Measurements from ENCODE around the gene DGLUCY. TPM values are rescaled to one million over a fixed set of nuclear protein-coding genes. Genes with fewer than 3 reads are reported as not detected.

DGLUCY gene
- total and polyA plus RNA-seq, 2 of the 8 experiments (the other 6 are each of a cell fraction or from before 2014, with no cell fraction given): 24.9 to 31.8 TPM

- Histone ChIP-seq H4K8ac (ENCODE audit: extremely low read depth, insufficient read depth, low read length) (no peak overlapping the region), H3K27me3 (replicated peaks in 1 of 4; ENCODE audit: control insufficient read depth in 3 of 4, extremely low read depth in 1 of 4, insufficient read depth in 3 of 4, low read length in 3 of 4) (no peaks in the 10 kb centered on the region)
- POLR2A ChIA-PET (ENCODE audit: partially characterized antibody): interaction anchor here (1.7 to 3.5 kb wide), 2 partner anchors 18 to 21 kb away, joined by 4 to 14 read pairs; partner anchors contain the start of gene RPS6KA5
Measured at GRCh38 chr14:91082282-91082681, 31.6 kb upstream of the DGLUCY start.

More at GRCh38 chr14:91082282-91082681, 31.6 kb upstream of the DGLUCY start:
- H3K4me2 ChIP-seq (ENCODE audit: insufficient read depth in 1 of 2, low read depth in 2 of 2, low read length in 2 of 2): no peak overlapping the region
- CTCF ChIA-PET (ENCODE audit: partially characterized antibody): no interaction called here
- TF ChIP-seq MAX (IDR thresholded peaks at IDR 0.05) (no peak), ATF3 (IDR thresholded peaks at IDR 0.05; ENCODE audit: insufficient read depth, low read depth, low read length) (no peak), NRF1 (IDR thresholded peaks at IDR 0.05; ENCODE audit: low read depth, low read length) (no peak), HDAC6 (IDR thresholded peaks at IDR 0.05; ENCODE audit: low read depth, low read length) (no peak), JUND (IDR thresholded peaks at IDR 0.05; ENCODE audit: low read length) (no peak), MAFK (IDR thresholded peaks at IDR 0.05; ENCODE audit: low read depth, low read length) (no peak), TAF7 (optimal IDR thresholded peaks at IDR 0.05; ENCODE audit: borderline replicate concordance, low read depth, low read length) (no peak), SIRT6 (IDR thresholded peaks at IDR 0.05; ENCODE audit: low read length) (no peak), E2F6 (IDR thresholded peaks at IDR 0.05) (no peak), HDAC2 (IDR thresholded peaks at IDR 0.05; ENCODE audit: borderline replicate concordance in 1 of 2, low read depth in 2 of 2, low read length in 2 of 2) (no peak), YY1 (IDR thresholded peaks at IDR 0.05; ENCODE audit: low read depth, low read length) (no peak), SP2 (IDR thresholded peaks at IDR 0.05; ENCODE audit: low read length) (no peak)
- no peak for FAIRE-seq
- H3K56ac ChIP-seq (replicated peaks; ENCODE audit: insufficient read length, low read depth, low read length): no peak overlapping the region
- no peak overlapping the region for H2BK120ac ChIP-seq (replicated peaks; ENCODE audit: low read depth, low read length)
- no peak overlapping the region for H3K4me3 ChIP-seq (ENCODE audit: extremely low read depth in 1 of 4, insufficient read depth in 2 of 4, low read depth in 3 of 4, low read length in 4 of 4)
- H2AK5ac ChIP-seq (ENCODE audit: low read depth, low read length): no peak overlapping the region
- no peak overlapping the region for H3K14ac ChIP-seq (ENCODE audit: insufficient read length)
- H3K23me2 ChIP-seq (ENCODE audit: low read depth, low read length): no peaks in the 10 kb centered on the region
- DNase-seq (ENCODE audit: low read depth in 1 of 2, low spot score in 2 of 2): no peak
- no peaks in the 10 kb centered on the region for H3K36me3 ChIP-seq (ENCODE audit: control insufficient read depth in 2 of 4, insufficient read depth in 4 of 4, low read length in 3 of 4)
- H3K4me1 ChIP-seq (replicated peaks in 1 of 4; ENCODE audit: control insufficient read depth in 3 of 4, insufficient read depth in 4 of 4, low read length in 3 of 4): no peaks in the 10 kb centered on the region; a peak in 1 of 7 replicates
- no peak overlapping the region for H2BK15ac ChIP-seq (ENCODE audit: low read length)
- WGBS, 2 experiments (ENCODE audit: extremely low coverage in 1 of 2, insufficient coverage in 1 of 2, insufficient read length in 1 of 2, insufficient replicate concordance in 2 of 2, low coverage in 1 of 2, low lambda C conversion rate in 2 of 2, missing lambda C conversion rate in 1 of 2): 89% methylated on average over 3 of the region's 3 CpGs; no CpG with 5 or more reads in 1 of the 2 experiments
- H3K79me2 ChIP-seq (ENCODE audit: control insufficient read depth in 1 of 2, insufficient read depth in 2 of 2, low read length in 2 of 2): no peaks in the 10 kb centered on the region
- no peak overlapping the region for H2AFZ ChIP-seq (ENCODE audit: low read length)
- no peak overlapping the region for H2BK12ac ChIP-seq (ENCODE audit: low read depth, low read length)
- H3K9ac ChIP-seq (replicated peaks in 1 of 4; ENCODE audit: extremely low read depth in 1 of 4, low read depth in 3 of 4, low read length in 3 of 4): no peak overlapping the region
- H4K20me1 ChIP-seq (replicated peaks in 1 of 2; ENCODE audit: control insufficient read depth in 1 of 2, insufficient read depth in 2 of 2, low read length in 2 of 2): no peaks in the 10 kb centered on the region
- H3K79me1 ChIP-seq (ENCODE audit: low read depth, low read length): no peaks in the 10 kb centered on the region
- H3K4ac ChIP-seq (replicated peaks; ENCODE audit: insufficient read length, low read depth, low read length): no peak overlapping the region
- no peaks in the 10 kb centered on the region for H3K9me3 ChIP-seq (ENCODE audit: insufficient read depth in 2 of 2, low read depth in 1 of 2, low read length in 1 of 2)
- no peak overlapping the region for H3K23ac ChIP-seq (ENCODE audit: insufficient read length)
- no peak overlapping the region for H3K18ac ChIP-seq (ENCODE audit: extremely low read depth, low read length)
- H3K27ac ChIP-seq (ENCODE audit: low read depth, low read length): no peak overlapping the region
- H4K91ac ChIP-seq (replicated peaks; ENCODE audit: insufficient read length, low read length): no peak overlapping the region
- H2BK20ac ChIP-seq (ENCODE audit: low read length): no peak overlapping the region
- no peak overlapping the region for H4K5ac ChIP-seq (ENCODE audit: insufficient read length, low read depth, low read length)
- H2BK5ac ChIP-seq (ENCODE audit: low read depth, low read length): no peak overlapping the region
